Epidermal melanocyte (primary cell): ENCODE measurements around the gene SLC13A3.
A peak's percentile ranks its signal among the peaks of the same experiment; 100 is the strongest.

Experiments
- DNase-seq: peaks from one replicate; pipeline ENCODE4 v3.0.0; 2011; ENCODE audit warnings: low spot score; ENCODE audit not compliant: insufficient read length

Gene SLC13A3, protein sequence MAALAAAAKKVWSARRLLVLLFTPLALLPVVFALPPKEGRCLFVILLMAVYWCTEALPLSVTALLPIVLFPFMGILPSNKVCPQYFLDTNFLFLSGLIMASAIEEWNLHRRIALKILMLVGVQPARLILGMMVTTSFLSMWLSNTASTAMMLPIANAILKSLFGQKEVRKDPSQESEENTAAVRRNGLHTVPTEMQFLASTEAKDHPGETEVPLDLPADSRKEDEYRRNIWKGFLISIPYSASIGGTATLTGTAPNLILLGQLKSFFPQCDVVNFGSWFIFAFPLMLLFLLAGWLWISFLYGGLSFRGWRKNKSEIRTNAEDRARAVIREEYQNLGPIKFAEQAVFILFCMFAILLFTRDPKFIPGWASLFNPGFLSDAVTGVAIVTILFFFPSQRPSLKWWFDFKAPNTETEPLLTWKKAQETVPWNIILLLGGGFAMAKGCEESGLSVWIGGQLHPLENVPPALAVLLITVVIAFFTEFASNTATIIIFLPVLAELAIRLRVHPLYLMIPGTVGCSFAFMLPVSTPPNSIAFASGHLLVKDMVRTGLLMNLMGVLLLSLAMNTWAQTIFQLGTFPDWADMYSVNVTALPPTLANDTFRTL

DNA sequence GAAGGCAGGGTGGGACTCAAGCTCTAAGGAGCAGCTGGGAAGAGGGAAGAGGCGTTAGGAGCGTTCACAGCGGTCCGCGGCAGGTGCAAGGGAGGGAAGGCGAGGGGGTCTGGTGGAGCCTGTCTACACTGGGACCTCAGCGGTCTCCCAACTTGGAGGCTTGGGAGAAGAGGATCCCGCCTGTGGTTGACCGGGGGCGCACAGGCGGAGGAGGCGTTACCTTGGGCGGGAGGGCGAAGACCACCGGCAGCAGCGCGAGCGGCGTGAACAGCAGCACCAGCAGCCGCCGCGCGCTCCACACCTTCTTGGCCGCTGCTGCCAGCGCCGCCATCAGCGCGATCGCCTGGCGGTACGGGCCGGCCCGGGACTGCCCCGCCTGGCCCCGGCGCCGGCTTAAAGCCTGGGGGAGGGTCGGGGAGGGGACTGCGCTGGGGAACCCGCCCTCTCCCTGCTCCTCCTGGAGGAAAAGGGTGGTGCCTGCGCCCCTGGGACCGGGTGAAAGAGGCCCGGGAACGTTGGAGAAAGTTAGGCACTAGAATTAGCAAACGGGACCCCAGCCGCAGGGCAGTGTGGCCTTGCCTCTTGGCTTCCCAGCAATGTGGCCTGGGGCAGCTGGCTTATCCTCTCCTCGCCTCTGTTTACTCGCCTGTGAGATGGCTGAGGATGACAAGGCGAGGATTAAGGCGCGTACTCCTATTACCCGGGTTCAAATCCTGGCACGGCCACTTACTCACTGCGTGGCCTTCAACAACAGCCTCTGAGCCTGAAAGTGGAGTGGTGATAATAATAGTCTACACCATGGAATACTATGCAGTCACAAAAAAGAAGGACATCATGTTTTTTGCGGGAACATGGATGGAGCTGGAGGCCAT, at the start of gene SLC13A3:
Gene SLC13A3, minus strand, starts transcription at position 369 of the 872 bp plus-strand sequence. Its CDS starts 38 bp downstream, at position 331.
- DNase-seq, result no peak

GRCh38 chr20:46701057-46701456, 49.8 kb upstream of the SLC13A3 start:
- DNase-seq, result no peak

- DNase-seq, result no peak
Observed at GRCh38 chr20:46700481-46700880, 49.2 kb upstream of the SLC13A3 start.

DNA sequence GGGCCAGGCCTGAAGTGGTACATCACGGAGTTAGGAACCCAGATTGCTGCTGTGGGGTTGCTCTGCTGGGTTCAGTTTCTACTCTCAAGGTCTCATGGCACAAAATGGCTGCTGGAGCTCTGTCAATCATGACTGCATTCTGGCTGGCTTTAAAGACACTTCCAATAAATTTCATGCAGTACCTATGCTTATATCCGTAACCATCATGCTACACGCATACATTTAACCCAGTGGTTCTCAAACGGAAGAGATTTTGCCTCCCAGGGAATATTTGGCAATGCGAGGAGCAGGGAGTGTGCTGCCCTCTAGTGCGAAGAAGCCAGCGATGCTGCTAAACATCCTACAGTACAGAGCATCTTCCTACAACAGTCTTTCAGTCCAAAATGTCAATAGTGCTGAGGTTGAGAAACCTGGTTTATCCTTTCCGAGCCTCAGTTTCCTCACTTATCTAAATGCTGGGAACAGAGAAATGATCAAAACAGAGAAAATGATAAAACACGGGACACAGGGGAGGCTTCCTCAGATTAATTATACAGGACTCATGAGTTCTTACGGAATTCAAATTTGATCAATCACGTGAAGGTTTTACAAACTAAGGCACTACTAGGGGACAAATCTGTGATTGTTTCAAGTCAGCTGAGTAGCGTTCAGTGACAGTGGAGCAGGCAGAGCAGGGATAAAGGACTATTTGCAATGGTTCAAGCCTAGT, 48.5 kb upstream of the SLC13A3 start:
- DNase-seq, result no peak

- DNase-seq, result no peak
Observed at GRCh38 chr20:46698788-46699187, 47.5 kb upstream of the SLC13A3 start.

DNA sequence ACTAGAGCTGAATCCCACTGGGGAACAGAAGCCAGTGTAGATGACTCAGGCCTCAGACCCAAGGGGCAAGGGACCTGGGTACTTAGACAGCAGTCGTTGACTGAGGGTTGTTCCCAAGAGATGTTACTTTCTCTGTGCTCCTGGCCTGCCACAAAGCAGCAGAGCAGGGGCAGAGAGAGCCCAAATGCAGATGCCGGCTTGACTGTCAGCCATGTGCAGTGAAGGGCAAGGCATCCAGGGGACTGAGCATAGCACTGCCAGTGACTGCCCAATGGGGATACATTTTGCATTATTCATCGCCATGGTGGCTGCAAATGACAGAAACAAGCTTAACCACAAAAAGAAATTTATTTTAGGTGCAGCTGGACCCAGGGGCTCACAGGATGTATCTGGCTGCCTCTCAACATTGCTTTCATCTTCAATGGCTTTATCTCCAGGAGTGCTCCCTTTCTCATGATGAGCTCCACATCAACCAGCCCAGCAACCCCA, 45.6 kb upstream of the SLC13A3 start:
- no peak for DNase-seq

DNA sequence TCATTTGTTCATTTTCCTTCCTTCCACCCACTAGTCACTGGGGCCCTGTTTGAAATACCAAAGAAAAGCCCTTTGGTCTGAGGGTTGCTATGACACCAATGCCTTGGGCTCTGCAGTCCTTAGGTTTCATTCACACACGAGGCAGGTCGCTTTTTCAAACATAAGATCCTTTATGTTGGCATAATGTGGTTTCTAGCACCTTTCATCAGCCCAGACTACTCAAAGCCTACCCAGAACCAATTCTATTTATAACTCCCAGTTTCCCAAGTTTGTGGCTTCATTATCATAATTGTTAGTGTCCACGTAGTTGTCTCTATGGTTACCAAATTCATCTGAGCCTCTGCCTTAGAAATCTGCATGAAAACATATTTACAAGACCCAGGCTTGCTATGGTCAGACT, 44.6 kb upstream of the SLC13A3 start:
- DNase-seq, result peak; percentile 64

- DNase-seq, result no peak
Observed at GRCh38 chr20:46694484-46694883, 43.2 kb upstream of the SLC13A3 start.

DNA sequence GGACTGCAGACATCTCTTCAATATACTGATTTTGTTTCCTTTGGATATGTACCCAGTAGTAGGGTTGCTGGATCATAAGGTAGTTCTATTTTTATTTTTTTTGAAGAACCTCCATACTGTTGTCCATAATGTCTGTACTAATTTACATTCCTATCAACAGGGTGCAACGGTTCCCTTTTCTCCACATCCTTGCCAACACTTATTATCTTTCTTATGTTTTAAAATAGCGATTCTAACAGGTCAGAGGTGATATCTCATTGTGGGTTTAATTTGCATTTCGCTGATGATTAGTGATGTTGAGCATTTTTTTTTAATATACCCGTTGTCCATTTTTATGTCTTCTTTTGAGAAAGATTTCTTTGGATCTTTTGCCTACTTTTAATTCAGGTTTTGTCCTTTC, 39.9 kb upstream of the SLC13A3 start:
- DNase-seq, result no peak

DNA sequence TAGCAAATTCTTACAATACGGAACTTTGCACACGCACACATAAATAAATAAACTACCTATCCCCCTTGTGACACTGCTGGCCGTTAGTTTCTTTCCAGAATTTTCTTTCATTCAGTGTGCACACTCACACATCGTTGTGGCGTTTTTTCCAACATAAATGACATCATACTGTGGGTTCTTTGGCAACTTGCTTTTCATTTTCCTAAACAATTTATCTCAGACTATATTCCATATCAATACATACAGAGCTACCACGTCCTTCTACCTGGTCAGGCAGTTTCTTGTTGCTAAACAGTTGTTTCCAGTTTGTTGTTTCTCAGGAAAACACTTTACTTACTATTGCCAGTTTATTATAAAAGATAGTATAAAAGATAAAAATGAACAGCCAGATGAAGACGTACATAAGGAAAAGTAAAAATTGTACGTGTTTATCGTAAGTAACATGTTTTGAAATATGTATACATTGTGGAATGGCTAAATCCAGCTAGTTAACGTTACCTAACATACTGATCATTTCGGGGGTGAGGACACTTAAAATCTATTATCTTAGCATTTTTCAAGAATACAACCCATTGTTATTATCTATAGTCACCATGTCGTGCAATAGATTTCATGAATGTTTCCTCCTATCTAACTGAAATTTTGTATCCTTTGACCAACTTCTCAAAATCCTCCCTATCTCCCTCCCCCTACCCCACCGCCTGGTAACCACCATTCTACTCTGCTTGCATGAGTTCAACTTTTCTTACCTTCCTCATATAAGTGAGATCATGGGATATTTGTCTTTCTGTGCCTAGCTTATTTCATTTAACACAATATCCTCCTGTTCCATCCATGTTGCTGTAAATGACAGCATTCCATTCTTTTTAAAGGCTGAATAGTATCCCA, 39.2 kb upstream of the SLC13A3 start:
- no peak for DNase-seq

DNA sequence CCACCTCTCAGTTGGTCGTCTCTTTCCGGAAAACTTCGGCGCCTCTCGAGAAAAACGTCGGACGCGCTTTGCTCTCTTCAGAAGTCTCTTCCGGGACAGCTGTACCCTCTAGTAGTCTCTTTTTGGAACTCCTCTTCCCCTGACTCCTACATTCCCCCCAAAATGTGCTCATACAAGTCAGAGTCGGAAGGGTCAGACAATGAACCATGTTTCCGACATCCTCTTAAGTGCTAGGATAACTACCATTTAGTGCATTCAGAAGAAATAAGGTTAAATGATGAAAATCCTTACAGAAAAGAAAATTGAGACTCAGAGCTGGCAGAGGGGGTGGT, 38.5 kb upstream of the SLC13A3 start:
- no peak for DNase-seq

- DNase-seq, result peak; percentile 96
Observed at GRCh38 chr20:46689082-46689753, 38.0 kb upstream of the SLC13A3 start, which contains the start of gene TP53RK. TP53RK (minus strand) TSS chr20:46689444; CDS start chr20:46689414, 30 bp downstream.

- no peak for DNase-seq
Observed at GRCh38 chr20:46688151-46689081, 37.2 kb upstream of the SLC13A3 start.

- DNase-seq, result peak; percentile 57
Observed at GRCh38 chr20:46683939-46684750, 32.9 kb upstream of the SLC13A3 start.

GRCh38 chr20:46683668-46683938, 32.3 kb upstream of the SLC13A3 start:
- DNase-seq, result no peak

GRCh38 chr20:46683011-46683667, 31.9 kb upstream of the SLC13A3 start:
- DNase-seq, result no peak

GRCh38 chr20:46682063-46682821, 31.0 kb upstream of the SLC13A3 start:
- DNase-seq, result no peak
